Measurements from ENCODE around the gene ASF1A. TPM values are rescaled to one million over a fixed set of nuclear protein-coding genes. Genes with fewer than 3 reads are reported as not detected.

The ASF1A gene
- total and polyA plus RNA-seq, 9 of the 15 experiments (the other 6 are each of a cell fraction or from before 2014, with no cell fraction given) = 31.5 to 45.3 (median 34.8) TPM

GRCh38 chr6:118894425-118895260, 691 bp downstream of the ASF1A start (continued):
- TF ChIP-seq AFF4 (CRISPR knock-in tag; IDR thresholded peaks at IDR 0.05) = peak; percentile 84; the same call in 1 of the 2 replicates
- TF ChIP-seq FOXK1 (CRISPR knock-in tag; IDR thresholded peaks at IDR 0.05; ENCODE audit: borderline replicate concordance) = peak; percentile 59; the same call in 1 of the 2 replicates
- TF ChIP-seq SAP30 (IDR thresholded peaks at IDR 0.05; ENCODE audit: borderline replicate concordance, insufficient read depth, low read depth, low read length, poor library complexity, severe bottlenecking) = peak; percentile 33
- no peak for TF ChIP-seq NFATC3 (IDR thresholded peaks at IDR 0.05)
- no peak for TF ChIP-seq PHB2 (IDR thresholded peaks at IDR 0.05; ENCODE audit: low read depth)
- no peak for TF ChIP-seq MCM7 (IDR thresholded peaks at IDR 0.05)
- no peak for TF ChIP-seq ZNF589 (CRISPR knock-in tag; IDR thresholded peaks at IDR 0.05; ENCODE audit: low read depth)
- peak in 1 of 2 experiments; percentile 6; a peak in 1 of 4 replicates for TF ChIP-seq MLLT1 (IDR thresholded peaks at IDR 0.05)
- TF ChIP-seq GABPB1 (CRISPR knock-in tag; IDR thresholded peaks at IDR 0.05) = 0 out of 2 replicates have a peak, but pooled peaks have one; percentile 40
- TF ChIP-seq HMGN3 (IDR thresholded peaks at IDR 0.05; ENCODE audit: borderline replicate concordance, extremely low read depth, insufficient read length, low read depth, low read length) = peak; percentile 81
- TF ChIP-seq RBM34 (IDR thresholded peaks at IDR 0.05; ENCODE audit: borderline replicate concordance, insufficient read depth, low read length) = no peak; the same call in 1 of the 2 replicates
- no peak for TF ChIP-seq ZNF668 (CRISPR knock-in tag; IDR thresholded peaks at IDR 0.05)
- TF ChIP-seq RAD21 (CRISPR knock-in tag; conservative IDR thresholded peaks at IDR 0.05 in 1 of 2, IDR thresholded peaks at IDR 0.05 in 1 of 2) = no peak
- TF ChIP-seq CTCF (IDR thresholded peaks at IDR 0.05 in 2 of 3, conservative IDR thresholded peaks at IDR 0.05 in 1 of 3; ENCODE audit: insufficient read depth in 2 of 3, low read depth in 1 of 3, low read length in 3 of 3) = no peak
- peak in 1 of 2 experiments; percentile 46; a peak in 1 of 4 replicates for TF ChIP-seq MAZ (CRISPR knock-in tag; conservative IDR thresholded peaks at IDR 0.05 in 1 of 2, IDR thresholded peaks at IDR 0.05 in 1 of 2)
- TF ChIP-seq MEF2D (tag; conservative IDR thresholded peaks at IDR 0.05; ENCODE audit: low read depth) = no peak
- TF ChIP-seq ZNF717 (CRISPR knock-in tag; IDR thresholded peaks at IDR 0.05) = no peak
